Mesendoderm (in vitro differentiated cells): Measurements from ENCODE around the gene HUNK.
"Not testable (repeated sequence)": the region's sequence is repeated elsewhere in the genome, so short reads cannot be mapped to it uniquely, and the experiment has no call there.

Experiments
- DNase-seq: peaks from one replicate; pipeline ENCODE4 v3.0.0; 2013
- H2AK5ac ChIP-seq: 2 replicates; pipeline ENCODE4 v1.6.1; 2013; ENCODE audit warnings: low read length, inconsistent platforms
- H2BK120ac ChIP-seq: 2 replicates; pipeline ENCODE4 v1.6.1; 2013; ENCODE audit warnings: low read depth, mild to moderate bottlenecking, low read length, moderate library complexity, mixed read lengths
- H2BK15ac ChIP-seq: replicated peaks from 2 replicates; pipeline ENCODE4 v1.6.1; 2013; ENCODE audit warnings: low read depth, mild to moderate bottlenecking, moderate library complexity
- H2BK5ac ChIP-seq: 2 replicates; pipeline ENCODE4 v1.6.1; 2013; ENCODE audit warnings: low read length, inconsistent platforms
- H3K18ac ChIP-seq: 2 replicates; pipeline ENCODE4 v1.6.1; 2013; ENCODE audit warnings: mild to moderate bottlenecking, low read length, mixed read lengths
- H3K23ac ChIP-seq: one replicate; pipeline ENCODE4 v1.6.1; 2013; ENCODE audit warnings: low read length
- H3K27ac ChIP-seq: 2 replicates; pipeline ENCODE4 v1.5.1; 2013; ENCODE audit warnings: low read depth, mild to moderate bottlenecking, inconsistent platforms, low read length, moderate library complexity
- H3K27me3 ChIP-seq: 2 replicates; pipeline ENCODE4 v1.6.1; 2013; ENCODE audit warnings: low read length, control low read depth, mild to moderate bottlenecking, inconsistent platforms; ENCODE audit not compliant: insufficient read depth, poor library complexity
- H3K36me3 ChIP-seq: 2 replicates; pipeline ENCODE4 v1.6.1; 2013; ENCODE audit warnings: low read length, inconsistent platforms; ENCODE audit not compliant: control insufficient read depth, insufficient read depth
- H3K4ac ChIP-seq: one replicate; pipeline ENCODE4 v1.6.1; 2013; ENCODE audit warnings: low read depth, mild to moderate bottlenecking, low read length, moderate library complexity
- H3K4me1 ChIP-seq: 2 replicates; pipeline ENCODE4 v1.6.1; 2013; ENCODE audit warnings: low read depth, low read length, inconsistent platforms; ENCODE audit not compliant: control insufficient read depth
- H3K4me2 ChIP-seq: 2 replicates; pipeline ENCODE4 v1.6.1; 2013; ENCODE audit warnings: low read length
- H3K4me3 ChIP-seq: 2 replicates; pipeline ENCODE4 v1.5.1; 2013; ENCODE audit warnings: mild to moderate bottlenecking, low read length
- H3K56ac ChIP-seq: one replicate; pipeline ENCODE4 v1.6.1; 2013; ENCODE audit warnings: low read length
- H3K79me1 ChIP-seq: 2 replicates; pipeline ENCODE4 v1.6.1; 2013; ENCODE audit warnings: low read length, inconsistent platforms
- H3K79me2 ChIP-seq: 2 replicates; pipeline ENCODE4 v1.6.1; 2013; ENCODE audit warnings: mild to moderate bottlenecking, low read length; ENCODE audit not compliant: control insufficient read depth, insufficient read depth
- H3K9ac ChIP-seq: 2 replicates; pipeline ENCODE4 v1.6.1; 2013; ENCODE audit warnings: low read length, inconsistent platforms
- H4K5ac ChIP-seq: one replicate; pipeline ENCODE4 v1.6.1; 2013; ENCODE audit warnings: low read length
- H4K8ac ChIP-seq: one replicate; pipeline ENCODE4 v1.6.1; 2013; ENCODE audit warnings: low read depth, mild to moderate bottlenecking, control low read depth, low read length, moderate library complexity
- WGBS: extraction: QIAGEN DNeasy Blood & Tissue Kit; methylation state at CpG from one replicate; pipeline ENCODE4 v1.1.7; 2013; ENCODE audit warnings: low lambda C conversion rate, missing lambda C conversion rate; ENCODE audit not compliant: insufficient coverage; ENCODE audit errors: extremely low coverage; 5-methylcytosine and 5-hydroxymethylcytosine counted together

Gene HUNK

DNA sequence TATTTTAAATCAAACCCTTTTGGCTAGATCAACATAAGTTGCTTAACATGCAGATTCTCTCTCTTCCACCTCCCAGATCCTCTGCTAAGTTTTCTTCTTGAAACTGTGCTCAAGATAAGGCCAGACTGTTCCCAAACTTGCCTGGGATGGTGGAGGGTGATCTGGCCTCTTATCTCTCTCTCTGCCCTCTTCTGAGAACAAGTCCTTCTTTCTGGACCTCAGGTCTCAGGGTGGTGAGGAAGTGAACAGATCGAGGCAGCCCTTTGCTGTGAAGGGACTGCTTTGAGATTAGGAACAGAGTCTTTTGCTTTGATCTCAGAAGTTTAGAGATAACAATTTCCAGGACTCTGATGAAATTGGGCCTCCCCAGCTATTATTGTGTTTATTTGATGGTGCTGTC, 70.7 kb downstream of the HUNK start:
- H3K4me2 ChIP-seq = no peak overlapping the region
- no peak overlapping the region for H2BK120ac ChIP-seq
- no peak overlapping the region for H4K5ac ChIP-seq
- no peak overlapping the region for H3K56ac ChIP-seq
- no peak overlapping the region for H3K9ac ChIP-seq
- H4K8ac ChIP-seq = no peak overlapping the region
- WGBS = no CpG with 5 or more reads among the region's 1 CpG
- peak; percentile 50 for DNase-seq
- H3K18ac ChIP-seq = no peak overlapping the region
- H2AK5ac ChIP-seq = no peak overlapping the region
- no peak overlapping the region for H2BK15ac ChIP-seq
- H2BK5ac ChIP-seq = no peak overlapping the region
- H3K27me3 ChIP-seq = no peaks in the 10 kb centered on the region
- peaks cover 6% of the 10 kb centered on the region for H3K4me1 ChIP-seq
- no peak overlapping the region for H3K4ac ChIP-seq
- peaks cover 4% of the 10 kb centered on the region for H3K36me3 ChIP-seq
- no peaks in the 10 kb centered on the region for H3K79me2 ChIP-seq
- no peak overlapping the region for H3K4me3 ChIP-seq
- no peak overlapping the region for H3K27ac ChIP-seq
- H3K23ac ChIP-seq = no peak overlapping the region
- no peaks in the 10 kb centered on the region for H3K79me1 ChIP-seq

DNA sequence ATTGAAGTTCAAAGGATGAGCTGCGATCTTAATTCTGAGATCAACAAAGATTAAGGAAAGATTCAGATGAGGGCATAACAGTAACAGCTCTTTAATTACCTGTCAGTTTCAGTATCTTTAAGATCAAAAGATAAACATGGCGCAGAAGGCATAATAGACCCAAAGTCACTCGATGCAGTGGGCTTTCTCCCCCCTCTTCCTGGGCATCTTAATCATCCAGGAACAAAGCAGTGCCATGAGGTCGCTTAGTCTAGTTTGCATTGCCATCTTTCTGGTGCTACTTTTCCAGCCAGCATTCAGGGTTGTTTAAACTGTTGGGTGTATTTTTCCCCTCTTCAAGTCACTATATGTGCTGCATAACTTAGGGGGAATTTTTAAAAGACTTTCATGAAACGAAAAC, 72.3 kb downstream of the HUNK start:
- Histone ChIP-seq H3K56ac (no peak overlapping the region), H2AK5ac (no peak overlapping the region), H3K27ac (no peak overlapping the region), H3K4me1 (peaks cover 6% of the 10 kb centered on the region), H2BK15ac (no peak overlapping the region), H3K4me2 (no peak overlapping the region), H2BK5ac (no peak overlapping the region), H3K4me3 (no peak overlapping the region), H3K4ac (no peak overlapping the region), H3K18ac (no peak overlapping the region), H3K79me1 (no peaks in the 10 kb centered on the region), H3K23ac (no peak overlapping the region), H3K79me2 (no peaks in the 10 kb centered on the region), H3K27me3 (no peaks in the 10 kb centered on the region), H3K9ac (no peak overlapping the region), H3K36me3 (peaks cover 4% of the 10 kb centered on the region), H4K5ac (no peak overlapping the region), H2BK120ac (no peak overlapping the region), H4K8ac (no peak overlapping the region)
- DNase-seq = no peak
- no CpG with 5 or more reads among the region's 5 CpGs for WGBS

GRCh38 chr21:31945546-31945945, 72.7 kb downstream of the HUNK start:
- H3K4me2 ChIP-seq = no peak overlapping the region
- H4K5ac ChIP-seq = no peak overlapping the region
- H3K36me3 ChIP-seq = peaks cover 4% of the 10 kb centered on the region
- no peak overlapping the region for H3K9ac ChIP-seq
- DNase-seq = no peak
- no peak overlapping the region for H4K8ac ChIP-seq
- H3K79me2 ChIP-seq = no peaks in the 10 kb centered on the region
- H3K18ac ChIP-seq = no peak overlapping the region
- no peak overlapping the region for H3K4me3 ChIP-seq
- H3K23ac ChIP-seq = no peak overlapping the region
- WGBS = no CpG with 5 or more reads among the region's 4 CpGs
- no peak overlapping the region for H2BK15ac ChIP-seq
- H2BK120ac ChIP-seq = no peak overlapping the region
- H2BK5ac ChIP-seq = no peak overlapping the region
- no peaks in the 10 kb centered on the region for H3K27me3 ChIP-seq
- H3K27ac ChIP-seq = no peak overlapping the region
- H3K4me1 ChIP-seq = peaks cover 6% of the 10 kb centered on the region
- H3K79me1 ChIP-seq = no peaks in the 10 kb centered on the region
- no peak overlapping the region for H3K56ac ChIP-seq
- no peak overlapping the region for H2AK5ac ChIP-seq
- H3K4ac ChIP-seq = no peak overlapping the region

- Histone ChIP-seq H3K18ac (no peak overlapping the region), H3K4me3 (no peak overlapping the region), H3K4ac (no peak overlapping the region), H3K23ac (no peak overlapping the region), H2BK120ac (no peak overlapping the region), H4K5ac (no peak overlapping the region), H2AK5ac (no peak overlapping the region), H3K4me2 (no peak overlapping the region), H3K56ac (no peak overlapping the region), H3K27ac (no peak overlapping the region), H3K27me3 (no peaks in the 10 kb centered on the region), H4K8ac (no peak overlapping the region), H3K36me3 (peaks cover 4% of the 10 kb centered on the region), H2BK5ac (no peak overlapping the region), H3K79me2 (no peaks in the 10 kb centered on the region), H3K9ac (no peak overlapping the region), H3K4me1 (peaks cover 6% of the 10 kb centered on the region), H3K79me1 (no peaks in the 10 kb centered on the region), H2BK15ac (no peak overlapping the region)
- DNase-seq = no peak
- no CpG with 5 or more reads among the region's 7 CpGs for WGBS
Observed at GRCh38 chr21:31946231-31946630, 73.4 kb downstream of the HUNK start.

DNA sequence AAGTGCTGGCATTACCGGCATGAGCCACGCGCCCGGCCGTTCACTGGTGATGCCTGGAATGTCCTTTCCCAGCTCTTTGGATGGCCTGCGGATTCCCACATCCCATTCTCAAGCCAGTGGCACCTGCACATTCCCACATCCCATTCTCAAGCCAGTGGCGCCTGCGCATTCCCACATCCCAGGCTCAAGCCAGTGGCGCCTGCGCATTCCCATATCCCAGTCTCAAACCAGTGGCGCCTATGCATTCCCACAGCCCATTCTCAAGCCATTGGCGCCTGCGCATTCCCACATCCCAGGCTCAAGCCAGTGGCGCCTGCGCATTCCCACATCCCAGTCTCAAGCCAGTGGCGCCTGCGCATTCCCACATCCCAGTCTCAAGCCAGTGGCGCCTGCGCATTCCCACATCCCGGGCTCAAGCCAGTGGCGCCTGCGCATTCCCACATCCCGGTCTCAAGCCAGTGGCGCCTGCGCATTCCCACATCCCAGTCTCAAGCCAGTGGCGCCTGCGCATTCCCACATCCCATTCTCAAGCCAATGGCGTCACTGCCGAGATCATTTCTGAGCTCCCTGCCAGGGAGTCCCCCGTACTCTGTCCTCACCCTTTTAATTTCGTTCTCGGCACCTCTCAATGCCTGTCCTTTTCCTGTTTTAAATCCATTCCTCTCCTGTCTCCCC, 74.2 kb downstream of the HUNK start:
- not testable (repeated sequence) for H3K36me3 ChIP-seq, DNase-seq, H3K79me2 ChIP-seq

DNA sequence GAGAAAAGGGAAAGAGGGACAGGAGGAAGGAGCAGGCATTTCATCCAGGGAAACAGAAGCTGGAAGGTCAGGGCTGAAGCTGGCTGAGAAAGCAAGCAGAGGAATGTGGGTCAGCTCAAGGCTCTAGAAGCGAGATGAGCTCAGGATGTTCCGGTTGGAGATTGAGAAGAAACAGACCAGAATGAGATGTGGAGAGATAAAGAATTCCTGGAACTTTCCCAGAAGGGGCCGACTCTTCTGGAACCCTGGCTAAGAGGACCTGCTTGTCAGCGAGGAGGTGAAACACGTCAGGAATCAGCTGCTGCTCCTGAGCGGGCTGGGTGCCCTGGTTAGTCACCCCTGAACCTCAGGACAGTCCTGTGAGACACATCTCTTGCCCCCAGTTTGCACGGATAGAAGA, 75.9 kb downstream of the HUNK start:
- no peaks in the 10 kb centered on the region for H3K79me2 ChIP-seq
- no peaks in the 10 kb centered on the region for H3K27me3 ChIP-seq
- H3K9ac ChIP-seq = no peak overlapping the region
- H4K8ac ChIP-seq = no peak overlapping the region
- H3K4me1 ChIP-seq = peaks cover 6% of the 10 kb centered on the region
- no peak overlapping the region for H2BK120ac ChIP-seq
- H3K4me2 ChIP-seq = no peak overlapping the region
- H3K56ac ChIP-seq = no peak overlapping the region
- no peak overlapping the region for H3K18ac ChIP-seq
- no peak overlapping the region for H3K4ac ChIP-seq
- H3K4me3 ChIP-seq = no peak overlapping the region
- H3K27ac ChIP-seq = no peak overlapping the region
- WGBS = no CpG with 5 or more reads among the region's 7 CpGs
- no peak for DNase-seq
- H2AK5ac ChIP-seq = no peak overlapping the region
- no peak overlapping the region for H2BK15ac ChIP-seq
- H3K36me3 ChIP-seq = peaks cover 4% of the 10 kb centered on the region
- no peaks in the 10 kb centered on the region for H3K79me1 ChIP-seq
- no peak overlapping the region for H2BK5ac ChIP-seq
- H3K23ac ChIP-seq = no peak overlapping the region
- H4K5ac ChIP-seq = no peak overlapping the region

More for the DNA sequence above, 74.2 kb downstream of the HUNK start:
- not testable (repeated sequence) for H3K56ac ChIP-seq, H3K4me2 ChIP-seq, H3K79me1 ChIP-seq, H2BK120ac ChIP-seq, H3K27me3 ChIP-seq, H3K4ac ChIP-seq, H3K4me1 ChIP-seq, H4K8ac ChIP-seq, H3K18ac ChIP-seq, H2BK15ac ChIP-seq, H2BK5ac ChIP-seq, H2AK5ac ChIP-seq, H3K27ac ChIP-seq, H4K5ac ChIP-seq, H3K9ac ChIP-seq, H3K4me3 ChIP-seq, H3K23ac ChIP-seq
- no CpG with 5 or more reads among the region's 32 CpGs for WGBS
